ENCODE results near the gene FOXO6.

DNA sequence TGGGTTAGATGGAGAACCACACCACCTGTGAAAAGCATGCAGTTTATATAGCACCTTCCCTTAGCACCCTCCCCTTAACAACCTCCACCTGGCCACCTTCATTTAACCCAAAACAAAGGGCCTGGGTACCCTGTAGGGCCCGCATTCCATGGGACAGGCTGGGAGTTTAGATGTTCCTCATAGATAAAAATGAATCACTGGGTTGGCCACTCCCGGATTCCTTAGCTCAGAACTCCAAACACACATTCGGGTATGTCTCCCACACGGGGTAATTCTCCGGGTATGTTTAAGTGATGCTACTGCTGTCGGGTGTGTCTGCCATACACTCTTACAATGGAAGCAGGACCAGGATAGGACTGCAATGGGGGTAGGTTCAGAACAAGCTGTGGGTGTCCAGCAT, 43.9 kb upstream of the FOXO6 start:
- TF ChIP-seq POLR2A (IDR thresholded peaks at IDR 0.05): no peak
- TF ChIP-seq, protein P1, sequence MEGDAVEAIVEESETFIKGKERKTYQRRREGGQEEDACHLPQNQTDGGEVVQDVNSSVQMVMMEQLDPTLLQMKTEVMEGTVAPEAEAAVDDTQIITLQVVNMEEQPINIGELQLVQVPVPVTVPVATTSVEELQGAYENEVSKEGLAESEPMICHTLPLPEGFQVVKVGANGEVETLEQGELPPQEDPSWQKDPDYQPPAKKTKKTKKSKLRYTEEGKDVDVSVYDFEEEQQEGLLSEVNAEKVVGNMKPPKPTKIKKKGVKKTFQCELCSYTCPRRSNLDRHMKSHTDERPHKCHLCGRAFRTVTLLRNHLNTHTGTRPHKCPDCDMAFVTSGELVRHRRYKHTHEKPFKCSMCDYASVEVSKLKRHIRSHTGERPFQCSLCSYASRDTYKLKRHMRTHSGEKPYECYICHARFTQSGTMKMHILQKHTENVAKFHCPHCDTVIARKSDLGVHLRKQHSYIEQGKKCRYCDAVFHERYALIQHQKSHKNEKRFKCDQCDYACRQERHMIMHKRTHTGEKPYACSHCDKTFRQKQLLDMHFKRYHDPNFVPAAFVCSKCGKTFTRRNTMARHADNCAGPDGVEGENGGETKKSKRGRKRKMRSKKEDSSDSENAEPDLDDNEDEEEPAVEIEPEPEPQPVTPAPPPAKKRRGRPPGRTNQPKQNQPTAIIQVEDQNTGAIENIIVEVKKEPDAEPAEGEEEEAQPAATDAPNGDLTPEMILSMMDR (IDR thresholded peaks at IDR 0.05): no peak
